HepG2 (cell line): Measurements from ENCODE around the gene RTP4. TPM values are rescaled to one million over a fixed set of nuclear protein-coding genes. Genes with fewer than 3 reads are reported as not detected.

Experiments used
- ATAC-seq: fragments of 200-7000 bp; cut with Tn5 transposase; 3 replicates; pipeline ENCODE4 v1.9.1; 2020; ENCODE audit warnings: mild to moderate bottlenecking, moderate library complexity
- BruUV-seq: library from RNA; stranded (reverse); fragments of 400-500 nt; replicated peaks from 2 replicates; lab custom pipeline; 2021; lab: Mats Ljungman, UMichigan
- CTCF ChIA-PET: fragments of 300-600 bp; formaldehyde crosslinking; extraction: SDS; loops from one replicate; lab custom pipeline; 2021; ENCODE audit warnings: low total read pairs, inconsistent platforms, low intra/inter-chr PET ratio; lab: Yijun Ruan, JAX
- POLR2A ChIA-PET: fragments of 350-600 bp; sonication (Branson Sonifier 250); formaldehyde crosslinking; loops from one replicate; lab custom pipeline; 2020; ENCODE audit warnings: antibody characterized with exemption, inconsistent platforms; lab: Yijun Ruan, JAX
- DNase-seq: peaks from one replicate; pipeline ENCODE4 v3.0.0-alpha.2; 2015; ENCODE audit warnings: low spot score
- FAIRE-seq: peaks from 3 replicates; lab custom pipeline; 2011; peaks lifted over from hg19 to GRCh38; lab: Jason Lieb, UNC
- H2AFZ ChIP-seq: one replicate; pipeline ENCODE4 v1.6.1; 2011; ENCODE audit warnings: low read length, inconsistent platforms
- H3K27ac ChIP-seq: fragments of 300-600 bp; 3 replicates; pipeline ENCODE4 v1.8.0; 2011; ENCODE audit warnings: mixed run types, mild to moderate bottlenecking, mixed read lengths, low read length, inconsistent platforms; ENCODE audit not compliant: insufficient read depth; ENCODE audit errors: extremely low read length
- H3K27me3 ChIP-seq, 2 experiments: fragments of 200-600 bp in 1 of 2; 2 replicates in 1 of 2; 3 replicates in 1 of 2; pipeline versions ENCODE4 v1.6.0 to v1.8.0; 2011; ENCODE audit warnings: low read length in 2 of 2, mild to moderate bottlenecking in 2 of 2, moderate library complexity in 2 of 2, inconsistent platforms in 1 of 2; ENCODE audit not compliant: insufficient read depth in 2 of 2, control insufficient read depth in 1 of 2
- H3K36me3 ChIP-seq, 2 experiments: fragments of 200-600 bp in 1 of 2; replicated peaks in 1 of 2; 2 replicates in 1 of 2; 3 replicates in 1 of 2; pipeline versions ENCODE4 v1.5.1 to v1.8.0; 2011; ENCODE audit warnings: low read length in 2 of 2, inconsistent platforms in 1 of 2; ENCODE audit not compliant: insufficient read depth in 2 of 2, control insufficient read depth in 1 of 2
- H3K4me1 ChIP-seq: 2 replicates; pipeline ENCODE4 v1.5.1; 2012; ENCODE audit warnings: low read length, inconsistent platforms; ENCODE audit not compliant: insufficient read depth
- H3K4me2 ChIP-seq: 2 replicates; pipeline ENCODE4 v1.6.0; 2011; ENCODE audit warnings: low read depth, low read length, inconsistent platforms
- H3K4me3 ChIP-seq, 3 experiments: fragments of 200-600 bp in 1 of 3; sonication (generic), shearing (Covaris generic) in 1 of 3; replicated peaks in 1 of 3; 2 replicates each; pipeline ENCODE4 v1.5.1; 2011 to 2016; ENCODE audit warnings: low read length in 3 of 3, inconsistent platforms in 2 of 3, low read depth in 2 of 3, mild to moderate bottlenecking in 2 of 3, control low read depth in 1 of 3, mixed read lengths in 1 of 3; ENCODE audit not compliant: insufficient read depth in 1 of 3
- H3K79me2 ChIP-seq: one replicate; pipeline ENCODE4 v1.6.1; 2011; ENCODE audit warnings: low read length, inconsistent platforms; ENCODE audit not compliant: insufficient read depth
- H3K9ac ChIP-seq: 2 replicates; pipeline ENCODE4 v1.6.0; 2011; ENCODE audit warnings: mild to moderate bottlenecking, low read depth, low read length, inconsistent platforms; ENCODE audit not compliant: insufficient read depth
- H3K9me3 ChIP-seq: 2 replicates; pipeline ENCODE4 v1.5.1; 2012; ENCODE audit warnings: mild to moderate bottlenecking, low read length
- H4K20me1 ChIP-seq: 2 replicates; pipeline ENCODE4 v1.6.0; 2011; ENCODE audit warnings: inconsistent platforms, mild to moderate bottlenecking, low read length, moderate library complexity; ENCODE audit not compliant: insufficient read depth
- ETV5 ChIP-seq: IDR thresholded peaks from 2 replicates; pipeline ENCODE4 v1.6.1; 2018; ENCODE audit warnings: missing biosample characterization, missing genetic modification reagents, inconsistent platforms, borderline replicate concordance
- MYNN ChIP-seq: sonication (generic); formaldehyde crosslinking; IDR thresholded peaks from 2 replicates; pipeline ENCODE4 v1.4.0; 2020; ENCODE audit warnings: mild to moderate bottlenecking, low read depth, missing genetic modification reagents
- ZNF367 ChIP-seq: sonication (generic); formaldehyde crosslinking; IDR thresholded peaks from 2 replicates; pipeline ENCODE4 v1.4.0; 2020; ENCODE audit warnings: missing genetic modification reagents, borderline replicate concordance
- ZNF7 ChIP-seq: IDR thresholded peaks from 2 replicates; pipeline ENCODE4 v1.6.1; 2016; ENCODE audit warnings: missing biosample characterization, missing genetic modification reagents
- WGBS: methylation state at CpG from one replicate; pipeline ENCODE4 v1.1.6; 2017; ENCODE audit warnings: low lambda C conversion rate; 5-methylcytosine and 5-hydroxymethylcytosine counted together
- in situ Hi-C: cut with HindIII; loops from 2 replicates; pipeline ENCODE4 v1.10.0; 2017; ENCODE audit warnings: low pct_unique_long_range_greater_than_20kb; ENCODE audit not compliant: extremely low pct_ligation_motif_present
- intact Hi-C: fragments of 100-400 bp; cut with micrococcal nuclease; formaldehyde crosslinking; loops from one replicate; pipeline ENCODE4 v1.10.0; 2022; ENCODE audit not compliant: unreplicated experiment
- polyA plus RNA-seq, 8 experiments: library from polyadenylated mRNA; depleted of rRNA in 3 of 8; stranded (reverse) in 7 of 8; unstranded in 1 of 8; fragments of >200 nt; fragmentation: Illumina TruSeq in 4 of 8; extraction: Trizol in 4 of 8; gene quantifications; 2 replicates each; pipeline versions ENCODE4 v1.2.1 to v1.2.3, GENCODE V29; 2011 to 2016; ENCODE audit warnings: low read depth in 4 of 8, missing spikeins in 1 of 8, mixed read lengths in 1 of 8; ENCODE audit not compliant: insufficient read depth in 1 of 8
- total RNA-seq, 5 experiments: library from RNA; depleted of rRNA; stranded (reverse); fragments of >200 nt; fragmentation: Illumina TruSeq; extraction: Trizol; gene quantifications; 2 replicates each; pipeline ENCODE4 v1.2.3, GENCODE V29; 2016; ENCODE audit warnings: low read depth in 1 of 5
- TF ChIP-seq, protein P1 (sequence below): sonication (generic); formaldehyde crosslinking; conservative IDR thresholded peaks from 2 replicates; pipeline ENCODE4 v1.4.0; 2020; ENCODE audit warnings: missing genetic modification reagents
- TF ChIP-seq, protein P2 (sequence below): conservative IDR thresholded peaks from 2 replicates; pipeline ENCODE4 v1.6.1; 2018; ENCODE audit warnings: missing genetic modification reagents
- TF ChIP-seq, protein P3 (sequence below): sonication (generic); formaldehyde crosslinking; IDR thresholded peaks from 2 replicates; pipeline ENCODE4 v1.4.0; 2020; ENCODE audit warnings: missing genetic modification reagents, borderline replicate concordance
- TF ChIP-seq, protein P4 (sequence below): sonication (generic); formaldehyde crosslinking; conservative IDR thresholded peaks from 2 replicates; pipeline ENCODE4 v1.5.0; 2020; ENCODE audit warnings: missing genetic modification reagents

RTP4 gene
- total and polyA plus RNA-seq, 2 of the 13 experiments (the other 11 are each of a cell fraction or from before 2014, with no cell fraction given): 0.11 to 0.62 TPM

DNA sequence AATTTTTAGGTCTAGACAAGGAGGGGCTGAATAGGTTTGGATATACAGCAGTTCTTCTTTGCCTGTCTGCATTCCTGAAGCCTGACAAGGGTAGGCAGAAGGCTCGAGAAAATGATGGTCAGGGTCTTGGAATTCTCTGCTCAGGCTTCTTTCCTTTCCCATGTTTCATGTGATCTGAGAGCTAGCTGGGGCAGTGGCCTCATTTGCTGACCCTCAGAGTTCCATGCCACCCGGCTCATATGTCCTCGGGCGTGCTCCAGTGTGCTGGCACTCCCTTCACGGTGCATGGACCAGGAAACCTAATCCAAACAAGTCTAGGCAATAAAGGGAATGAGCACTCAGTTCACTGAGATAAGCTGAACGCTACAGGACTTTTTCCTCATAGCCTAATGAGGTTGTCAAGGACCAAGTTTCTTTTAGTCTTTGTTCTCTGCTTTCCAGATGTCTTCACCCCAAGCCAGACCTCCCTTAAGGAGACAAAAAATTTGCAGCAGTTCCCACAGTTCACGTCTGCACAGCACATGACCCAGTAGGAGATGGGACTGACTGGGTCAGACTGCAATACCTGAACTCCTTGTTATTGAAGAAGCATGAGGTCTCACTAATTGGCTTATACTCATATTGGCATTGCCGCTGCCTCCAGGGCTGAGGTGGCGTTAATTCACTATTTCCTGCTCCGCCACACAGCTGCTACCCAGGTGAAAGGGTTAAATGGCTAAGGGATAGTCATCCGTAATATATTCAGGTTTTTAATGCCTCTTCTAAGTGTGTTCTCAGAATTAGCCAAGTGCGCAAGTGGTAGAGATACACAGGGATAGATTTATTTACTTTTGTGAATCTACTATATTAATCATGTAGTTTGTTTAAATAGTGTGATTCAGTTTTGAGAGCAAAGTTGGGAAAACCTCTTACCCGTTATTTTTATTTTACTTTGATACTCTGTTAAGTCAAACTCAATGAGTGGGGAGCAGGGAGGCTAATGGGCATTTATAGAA lies 15.3 kb upstream of the RTP4 start (continued):
- TF ChIP-seq, protein P1, sequence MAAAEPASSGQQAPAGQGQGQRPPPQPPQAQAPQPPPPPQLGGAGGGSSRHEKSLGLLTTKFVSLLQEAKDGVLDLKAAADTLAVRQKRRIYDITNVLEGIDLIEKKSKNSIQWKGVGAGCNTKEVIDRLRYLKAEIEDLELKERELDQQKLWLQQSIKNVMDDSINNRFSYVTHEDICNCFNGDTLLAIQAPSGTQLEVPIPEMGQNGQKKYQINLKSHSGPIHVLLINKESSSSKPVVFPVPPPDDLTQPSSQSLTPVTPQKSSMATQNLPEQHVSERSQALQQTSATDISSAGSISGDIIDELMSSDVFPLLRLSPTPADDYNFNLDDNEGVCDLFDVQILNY: no peak
- no peak for TF ChIP-seq ZNF7 (CRISPR knock-in tag)
- TF ChIP-seq ZNF367 (CRISPR knock-in tag): no peak
- TF ChIP-seq, protein P2, sequence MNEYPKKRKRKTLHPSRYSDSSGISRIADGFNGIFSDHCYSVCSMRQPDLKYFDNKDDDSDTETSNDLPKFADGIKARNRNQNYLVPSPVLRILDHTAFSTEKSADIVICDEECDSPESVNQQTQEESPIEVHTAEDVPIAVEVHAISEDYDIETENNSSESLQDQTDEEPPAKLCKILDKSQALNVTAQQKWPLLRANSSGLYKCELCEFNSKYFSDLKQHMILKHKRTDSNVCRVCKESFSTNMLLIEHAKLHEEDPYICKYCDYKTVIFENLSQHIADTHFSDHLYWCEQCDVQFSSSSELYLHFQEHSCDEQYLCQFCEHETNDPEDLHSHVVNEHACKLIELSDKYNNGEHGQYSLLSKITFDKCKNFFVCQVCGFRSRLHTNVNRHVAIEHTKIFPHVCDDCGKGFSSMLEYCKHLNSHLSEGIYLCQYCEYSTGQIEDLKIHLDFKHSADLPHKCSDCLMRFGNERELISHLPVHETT: no peak
- TF ChIP-seq, protein P3, sequence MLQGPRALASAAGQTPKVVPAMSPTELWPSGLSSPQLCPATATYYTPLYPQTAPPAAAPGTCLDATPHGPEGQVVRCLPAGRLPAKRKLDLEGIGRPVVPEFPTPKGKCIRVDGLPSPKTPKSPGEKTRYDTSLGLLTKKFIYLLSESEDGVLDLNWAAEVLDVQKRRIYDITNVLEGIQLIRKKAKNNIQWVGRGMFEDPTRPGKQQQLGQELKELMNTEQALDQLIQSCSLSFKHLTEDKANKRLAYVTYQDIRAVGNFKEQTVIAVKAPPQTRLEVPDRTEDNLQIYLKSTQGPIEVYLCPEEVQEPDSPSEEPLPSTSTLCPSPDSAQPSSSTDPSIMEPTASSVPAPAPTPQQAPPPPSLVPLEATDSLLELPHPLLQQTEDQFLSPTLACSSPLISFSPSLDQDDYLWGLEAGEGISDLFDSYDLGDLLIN (CRISPR knock-in tag): no peak

DNA sequence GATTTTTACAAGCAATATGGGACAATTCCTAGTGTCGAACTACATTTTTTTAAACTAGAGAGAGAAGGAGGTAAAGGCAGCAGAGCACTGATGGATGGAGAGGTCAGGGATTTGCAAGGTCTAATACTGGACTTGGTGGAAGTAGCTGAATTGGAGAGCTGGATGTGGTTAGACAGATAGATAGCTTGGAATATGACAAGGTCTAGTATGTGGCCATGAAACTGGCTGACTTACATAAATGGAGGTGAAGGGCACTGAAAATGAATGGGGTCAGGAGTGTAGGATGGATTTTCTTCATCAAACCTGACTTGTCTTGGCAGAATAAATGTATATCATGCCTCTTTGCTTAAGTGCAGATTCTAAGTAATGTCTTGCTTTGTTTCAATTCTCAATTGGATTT lies 10.1 kb upstream of the RTP4 start:
- ChIA-PET CTCF (no interaction called here), POLR2A (no interaction called here)
- ATAC-seq (no peak), FAIRE-seq (no peak), DNase-seq (no peak)
- H3K4me3 ChIP-seq: no peak overlapping the region
- intact Hi-C loops: no loop called here
- no peaks in the 10 kb centered on the region for H3K9me3 ChIP-seq
- H2AFZ ChIP-seq: no peak overlapping the region
- H3K9ac ChIP-seq: no peak overlapping the region
- H3K79me2 ChIP-seq: no peaks in the 10 kb centered on the region
- no peaks in the 10 kb centered on the region for H3K36me3 ChIP-seq
- WGBS: 0% methylated on average over 1 of the region's 1 CpG
- H3K27ac ChIP-seq: no peak overlapping the region
- TF ChIP-seq MYNN (no peak), ETV5 (CRISPR knock-in tag) (no peak)
- TF ChIP-seq, protein P4, sequence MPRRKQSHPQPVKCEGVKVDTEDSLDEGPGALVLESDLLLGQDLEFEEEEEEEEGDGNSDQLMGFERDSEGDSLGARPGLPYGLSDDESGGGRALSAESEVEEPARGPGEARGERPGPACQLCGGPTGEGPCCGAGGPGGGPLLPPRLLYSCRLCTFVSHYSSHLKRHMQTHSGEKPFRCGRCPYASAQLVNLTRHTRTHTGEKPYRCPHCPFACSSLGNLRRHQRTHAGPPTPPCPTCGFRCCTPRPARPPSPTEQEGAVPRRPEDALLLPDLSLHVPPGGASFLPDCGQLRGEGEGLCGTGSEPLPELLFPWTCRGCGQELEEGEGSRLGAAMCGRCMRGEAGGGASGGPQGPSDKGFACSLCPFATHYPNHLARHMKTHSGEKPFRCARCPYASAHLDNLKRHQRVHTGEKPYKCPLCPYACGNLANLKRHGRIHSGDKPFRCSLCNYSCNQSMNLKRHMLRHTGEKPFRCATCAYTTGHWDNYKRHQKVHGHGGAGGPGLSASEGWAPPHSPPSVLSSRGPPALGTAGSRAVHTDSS (CRISPR knock-in tag): no peak
- TF ChIP-seq, all 625 proteins: peak for 0
- no peaks in the 10 kb centered on the region for H4K20me1 ChIP-seq
- in situ Hi-C loops: no loop called here
- H3K4me1 ChIP-seq: no peaks in the 10 kb centered on the region
- no peak overlapping the region for H3K4me2 ChIP-seq
- no peaks in the 10 kb centered on the region; a peak in 1 of 5 replicates for H3K27me3 ChIP-seq
- no TSS peak for BruUV-seq
